Ascending aorta (tissue), 2 donors: ENCODE results near the gene CHRNA4. TPM values are rescaled to one million over a fixed set of nuclear protein-coding genes. Genes with fewer than 3 reads are reported as not detected.

ENCODE experiments used
- DNase-seq, 2 donors: peaks; one replicate each; pipeline ENCODE4 v3.0.0-alpha.2; 2019; ENCODE audit warnings: low spot score in 2 of 2
- H3K27ac ChIP-seq, 2 donors: fragments of 200-600 bp; sonication (generic); one replicate each; pipeline ENCODE4 v1.5.1; 2016 to 2017; ENCODE audit warnings: mild to moderate bottlenecking in 1 of 2
- H3K27me3 ChIP-seq: fragments of 200-600 bp; sonication (generic); one replicate; pipeline ENCODE4 v1.5.1; 2017
- H3K36me3 ChIP-seq, 2 donors: fragments of 200-600 bp; sonication (generic); one replicate each; pipeline ENCODE4 v1.5.1; 2016
- H3K4me1 ChIP-seq, 2 donors: fragments of 200-600 bp; sonication (generic); one replicate each; pipeline ENCODE4 v1.5.1; 2016 to 2017; ENCODE audit warnings: mild to moderate bottlenecking in 1 of 2
- H3K4me3 ChIP-seq, 2 donors: fragments of 200-600 bp; sonication (generic); one replicate each; pipeline ENCODE4 v1.5.1; 2016 to 2017; ENCODE audit warnings: mild to moderate bottlenecking in 1 of 2
- H3K9me3 ChIP-seq, 2 donors: fragments of 200-600 bp; sonication (generic); one replicate each; pipeline ENCODE4 v1.5.1; 2016
- CTCF ChIP-seq, 3 experiments: fragments of 200-600 bp in 2 of 3; fragments of 450-650 bp in 1 of 3; sonication (generic) in 2 of 3; IDR thresholded peaks; one replicate each; pipeline ENCODE4 v1.5.1; 2016 to 2019; ENCODE audit warnings: antibody characterized with exemption in 3 of 3, mild to moderate bottlenecking in 1 of 3, moderate library complexity in 1 of 3
- intact Hi-C: fragments of 100-400 bp; cut with DNase I; formaldehyde crosslinking; loops from one replicate; pipeline ENCODE4 v1.15.1; 2023
- total RNA-seq: library from RNA; depleted of rRNA; stranded (reverse); fragments of >200 nt; gene quantifications from one replicate; pipeline ENCODE4 v1.1.0, GENCODE V29; 2016

CHRNA4 gene
- total RNA-seq, 1 donor from 2014 or later = not detected

GRCh38 chr20:63356931-63357879 lies 3.9 kb downstream of the CHRNA4 start:
- TF ChIP-seq CTCF (IDR thresholded peaks at IDR 0.05) = no peak
- no peak for DNase-seq
- H3K27ac ChIP-seq = no peak overlapping the region
- no peaks in the 10 kb centered on the region for H3K4me1 ChIP-seq
- H3K27me3 ChIP-seq = peaks cover 20% of the 10 kb centered on the region
- H3K4me3 ChIP-seq = no peak overlapping the region
- H3K9me3 ChIP-seq = no peaks in the 10 kb centered on the region
- intact Hi-C loops = no loop called here
- H3K36me3 ChIP-seq = no peaks in the 10 kb centered on the region

GRCh38 chr20:63356511-63356910 lies 4.6 kb downstream of the CHRNA4 start:
- H3K27ac ChIP-seq = no peak overlapping the region
- intact Hi-C loops = no loop called here
- H3K27me3 ChIP-seq = peaks cover 16% of the 10 kb centered on the region

GRCh38 chr20:63355781-63356295 lies 5.3 kb downstream of the CHRNA4 start:
- intact Hi-C loops = no loop called here
- Histone ChIP-seq H3K36me3 (no peaks in the 10 kb centered on the region), H3K9me3 (no peaks in the 10 kb centered on the region), H3K4me3 (no peak overlapping the region), H3K27ac (no peak overlapping the region), H3K27me3 (peaks cover 14% of the 10 kb centered on the region), H3K4me1 (no peaks in the 10 kb centered on the region)
- DNase-seq = no peak
- TF ChIP-seq CTCF (IDR thresholded peaks at IDR 0.05) = no peak

More at GRCh38 chr20:63356511-63356910, 4.6 kb downstream of the CHRNA4 start:
- H3K4me3 ChIP-seq = no peak overlapping the region
- no peaks in the 10 kb centered on the region for H3K4me1 ChIP-seq
- no peak for DNase-seq
- H3K36me3 ChIP-seq = no peaks in the 10 kb centered on the region
- TF ChIP-seq CTCF (IDR thresholded peaks at IDR 0.05) = no peak
- H3K9me3 ChIP-seq = no peaks in the 10 kb centered on the region

- Histone ChIP-seq H3K36me3 (no peaks in the 10 kb centered on the region), H3K4me1 (no peaks in the 10 kb centered on the region), H3K9me3 (no peaks in the 10 kb centered on the region), H3K27ac (no peak overlapping the region), H3K4me3 (no peak overlapping the region), H3K27me3 (peaks cover 6% of the 10 kb centered on the region)
- DNase-seq = no peak
- no peak for TF ChIP-seq CTCF (IDR thresholded peaks at IDR 0.05)
- intact Hi-C loops = no loop called here
Observed at GRCh38 chr20:63354636-63355350, 6.4 kb downstream of the CHRNA4 start.

- peaks cover 6% of the 10 kb centered on the region for H3K27me3 ChIP-seq
- intact Hi-C loops = no loop called here
- H3K9me3 ChIP-seq = no peaks in the 10 kb centered on the region
Observed at GRCh38 chr20:63352811-63353221, 8.3 kb downstream of the CHRNA4 start.

More at GRCh38 chr20:63352811-63353221, 8.3 kb downstream of the CHRNA4 start:
- no peak overlapping the region for H3K4me3 ChIP-seq
- no peak overlapping the region for H3K27ac ChIP-seq
- no peak for TF ChIP-seq CTCF (IDR thresholded peaks at IDR 0.05)
- H3K4me1 ChIP-seq = no peaks in the 10 kb centered on the region
- H3K36me3 ChIP-seq = no peaks in the 10 kb centered on the region
- no peak for DNase-seq
